ENCODE data around the gene ZMYM4. TPM values are rescaled to one million over a fixed set of nuclear protein-coding genes. Genes with fewer than 3 reads are reported as not detected.

The ZMYM4 gene
- total RNA-seq, 3 donors from 2014 or later: 30.5 to 46.6 (median 31.6) TPM

DNA sequence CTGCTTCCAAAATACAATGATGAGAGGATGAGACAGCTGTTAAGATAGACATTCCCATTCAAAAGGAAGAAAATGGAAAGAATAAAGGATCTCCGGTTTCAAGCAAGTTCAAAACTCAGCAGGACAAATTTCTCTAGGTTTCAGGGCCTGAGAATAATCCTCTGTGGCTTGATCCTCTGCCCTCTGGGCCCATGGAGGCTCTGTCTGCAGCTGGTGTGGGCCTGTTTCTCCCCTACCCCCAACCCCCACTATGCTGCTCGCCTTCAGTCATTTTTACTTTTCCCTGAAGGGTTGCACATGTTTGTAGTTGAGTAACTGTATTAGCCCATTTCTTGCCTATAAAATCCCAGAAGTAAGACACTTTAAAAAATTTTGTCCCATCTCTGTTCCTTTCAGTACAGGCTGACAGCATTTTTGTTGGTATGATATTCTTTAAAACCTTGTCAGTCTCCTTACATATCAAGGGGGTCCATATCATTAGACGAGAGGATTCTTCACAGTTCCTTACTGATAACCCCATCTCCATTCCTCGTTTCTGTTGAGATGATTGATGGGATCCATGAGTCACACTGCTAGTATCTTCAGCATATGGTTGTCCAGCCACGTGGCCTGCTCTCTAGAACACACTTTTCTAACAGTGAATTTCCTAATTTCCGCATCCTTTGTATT lies 10.5 kb downstream of the ZMYM4 start:
- intact Hi-C loops (cut with DNase I, micrococcal nuclease): no loop called here
- no peak for DNase-seq
- Histone ChIP-seq H3K36me3 (ENCODE audit: low read depth) (no peaks in the 10 kb centered on the region), H3K4me1 (ENCODE audit: low read depth) (no peaks in the 10 kb centered on the region), H3K9me3 (peaks cover 5% of the 10 kb centered on the region), H3K4me3 (no peak overlapping the region)
- TF ChIP-seq, protein P1, sequence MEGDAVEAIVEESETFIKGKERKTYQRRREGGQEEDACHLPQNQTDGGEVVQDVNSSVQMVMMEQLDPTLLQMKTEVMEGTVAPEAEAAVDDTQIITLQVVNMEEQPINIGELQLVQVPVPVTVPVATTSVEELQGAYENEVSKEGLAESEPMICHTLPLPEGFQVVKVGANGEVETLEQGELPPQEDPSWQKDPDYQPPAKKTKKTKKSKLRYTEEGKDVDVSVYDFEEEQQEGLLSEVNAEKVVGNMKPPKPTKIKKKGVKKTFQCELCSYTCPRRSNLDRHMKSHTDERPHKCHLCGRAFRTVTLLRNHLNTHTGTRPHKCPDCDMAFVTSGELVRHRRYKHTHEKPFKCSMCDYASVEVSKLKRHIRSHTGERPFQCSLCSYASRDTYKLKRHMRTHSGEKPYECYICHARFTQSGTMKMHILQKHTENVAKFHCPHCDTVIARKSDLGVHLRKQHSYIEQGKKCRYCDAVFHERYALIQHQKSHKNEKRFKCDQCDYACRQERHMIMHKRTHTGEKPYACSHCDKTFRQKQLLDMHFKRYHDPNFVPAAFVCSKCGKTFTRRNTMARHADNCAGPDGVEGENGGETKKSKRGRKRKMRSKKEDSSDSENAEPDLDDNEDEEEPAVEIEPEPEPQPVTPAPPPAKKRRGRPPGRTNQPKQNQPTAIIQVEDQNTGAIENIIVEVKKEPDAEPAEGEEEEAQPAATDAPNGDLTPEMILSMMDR (IDR thresholded peaks at IDR 0.05): no peak
- ATAC-seq: no peak

- H3K4me3 ChIP-seq: no peak overlapping the region
- intact Hi-C loops (cut with DNase I, micrococcal nuclease): no loop called here
- H3K36me3 ChIP-seq (ENCODE audit: low read depth): no peaks in the 10 kb centered on the region
- ATAC-seq (no peak), DNase-seq (no peak)
- peaks cover 5% of the 10 kb centered on the region for H3K9me3 ChIP-seq
- no peaks in the 10 kb centered on the region for H3K4me1 ChIP-seq (ENCODE audit: low read depth)
- TF ChIP-seq, protein P1 (IDR thresholded peaks at IDR 0.05): no peak
Measured at GRCh38 chr1:35279555-35279904, 11.0 kb downstream of the ZMYM4 start.

GRCh38 chr1:35280006-35280405 lies 11.5 kb downstream of the ZMYM4 start:
- TF ChIP-seq, protein P1 (IDR thresholded peaks at IDR 0.05): no peak
- H3K9me3 ChIP-seq: peaks cover 5% of the 10 kb centered on the region
- DNase-seq: no peak
- no peaks in the 10 kb centered on the region for H3K4me1 ChIP-seq (ENCODE audit: low read depth)
- no peaks in the 10 kb centered on the region for H3K36me3 ChIP-seq (ENCODE audit: low read depth)
- H3K4me3 ChIP-seq: no peak overlapping the region
- no peak for ATAC-seq
- intact Hi-C loops (cut with DNase I, micrococcal nuclease): no loop called here

GRCh38 chr1:35281565-35281964 lies 13.1 kb downstream of the ZMYM4 start:
- intact Hi-C loops (cut with DNase I, micrococcal nuclease): no loop called here
- ATAC-seq (no peak), DNase-seq (no peak)
- H3K36me3 ChIP-seq (ENCODE audit: low read depth): no peaks in the 10 kb centered on the region
- TF ChIP-seq, protein P1 (IDR thresholded peaks at IDR 0.05): no peak
- H3K4me1 ChIP-seq (ENCODE audit: low read depth): no peaks in the 10 kb centered on the region
- H3K9me3 ChIP-seq: peaks cover 5% of the 10 kb centered on the region
- no peak overlapping the region for H3K4me3 ChIP-seq

GRCh38 chr1:35282172-35282571 lies 13.7 kb downstream of the ZMYM4 start:
- no peak for ATAC-seq
- DNase-seq: no peak
- intact Hi-C loops (cut with DNase I, micrococcal nuclease): no loop called here
- no peak overlapping the region for H3K4me3 ChIP-seq
- H3K9me3 ChIP-seq: peaks cover 5% of the 10 kb centered on the region
- no peaks in the 10 kb centered on the region for H3K36me3 ChIP-seq (ENCODE audit: low read depth)
- no peaks in the 10 kb centered on the region for H3K4me1 ChIP-seq (ENCODE audit: low read depth)
- TF ChIP-seq, protein P1 (IDR thresholded peaks at IDR 0.05): no peak

DNA sequence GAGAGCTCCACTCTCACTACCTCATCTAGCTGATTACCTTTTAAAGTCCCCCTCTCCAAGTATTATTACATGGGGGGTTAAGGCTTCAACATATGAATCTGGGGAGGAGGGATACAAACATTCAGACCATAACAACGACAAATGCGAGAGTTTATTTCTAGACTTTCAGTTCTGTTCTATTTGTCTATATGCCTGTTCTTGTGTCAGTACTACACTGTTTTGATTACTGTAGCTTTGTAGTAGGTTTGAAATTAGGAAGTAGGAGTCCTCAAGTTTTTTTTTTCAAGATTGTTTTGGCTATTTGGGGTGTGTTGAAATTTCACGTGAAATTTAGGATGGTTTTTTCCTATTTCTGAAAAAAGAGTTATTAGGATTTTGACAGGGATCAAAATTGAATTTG lies 16.3 kb downstream of the ZMYM4 start:
- H3K36me3 ChIP-seq (ENCODE audit: low read depth): no peaks in the 10 kb centered on the region
- no peak overlapping the region for H3K4me3 ChIP-seq
- peaks cover 5% of the 10 kb centered on the region for H3K9me3 ChIP-seq
- TF ChIP-seq, protein P1 (IDR thresholded peaks at IDR 0.05): no peak
- intact Hi-C loops (cut with DNase I, micrococcal nuclease): no loop called here
- peaks cover 3% of the 10 kb centered on the region for H3K4me1 ChIP-seq (ENCODE audit: low read depth)
- DNase-seq (no peak), ATAC-seq (no peak)
